H1 (cell line): Measurements from ENCODE around the gene VPS9D1. TPM values are rescaled to one million over a fixed set of nuclear protein-coding genes. Genes with fewer than 3 reads are reported as not detected.

ENCODE experiments used
- CTCF ChIA-PET: fragments of 300-600 bp; sonication (Branson Sonifier 250); formaldehyde crosslinking; loops from one replicate; lab custom pipeline; 2021; ENCODE audit not compliant: partially characterized antibody; lab: Charles Lee
- POLR2A ChIA-PET: fragments of 300-600 bp; sonication (Branson Sonifier 250); formaldehyde crosslinking; loops from one replicate; lab custom pipeline; 2021; ENCODE audit warnings: inconsistent platforms; ENCODE audit not compliant: partially characterized antibody; lab: Charles Lee
- DNase-seq, 2 experiments: peaks; one replicate each; pipeline versions ENCODE4 v3.0.0 to v3.0.0-alpha.2; 2010 to 2022; ENCODE audit warnings: low spot score in 2 of 2, low read depth in 1 of 2, mixed read lengths in 1 of 2
- FAIRE-seq: peaks from 2 replicates; lab custom pipeline; 2011; peaks lifted over from hg19 to GRCh38; lab: Jason Lieb, UNC
- H2AFZ ChIP-seq: 2 replicates; pipeline ENCODE4 v1.8.1; 2012; ENCODE audit warnings: low read length, inconsistent platforms
- H2AK5ac ChIP-seq: 2 replicates; pipeline ENCODE4 v1.6.1; 2013; ENCODE audit warnings: low read depth, low read length
- H2BK120ac ChIP-seq: replicated peaks from 2 replicates; pipeline ENCODE3; 2013; ENCODE audit warnings: low read depth, low read length, inconsistent platforms
- H2BK12ac ChIP-seq: 2 replicates; pipeline ENCODE4 v1.6.1; 2013; ENCODE audit warnings: low read depth, low read length
- H2BK15ac ChIP-seq: 2 replicates; pipeline ENCODE4 v1.6.1; 2013; ENCODE audit warnings: low read length
- H2BK20ac ChIP-seq: 2 replicates; pipeline ENCODE4 v1.6.1; 2013; ENCODE audit warnings: low read length
- H2BK5ac ChIP-seq: 2 replicates; pipeline ENCODE4 v1.6.1; 2013; ENCODE audit warnings: low read depth, low read length
- H3K14ac ChIP-seq: 2 replicates; pipeline ENCODE4 v1.6.1; 2013; ENCODE audit warnings: inconsistent platforms; ENCODE audit not compliant: insufficient read length
- H3K18ac ChIP-seq: 2 replicates; pipeline ENCODE4 v1.6.1; 2013; ENCODE audit warnings: low read length; ENCODE audit errors: extremely low read depth
- H3K23ac ChIP-seq: 2 replicates; pipeline ENCODE4 v1.6.1; 2013; ENCODE audit warnings: inconsistent platforms; ENCODE audit not compliant: insufficient read length
- H3K23me2 ChIP-seq: 2 replicates; pipeline ENCODE4 v1.6.1; 2013; ENCODE audit warnings: low read depth, low read length
- H3K27ac ChIP-seq: 2 replicates; pipeline ENCODE4 v1.6.1; 2011; ENCODE audit warnings: low read depth, low read length, inconsistent platforms
- H3K27me3 ChIP-seq, 4 experiments: replicated peaks in 1 of 4; 1 replicate in 1 of 4; 2 replicates in 3 of 4; pipeline versions ENCODE4 v1.6.1 to v1.8.1; 2011 to 2013; ENCODE audit warnings: low read length in 3 of 4, mild to moderate bottlenecking in 3 of 4, inconsistent platforms in 2 of 4, mixed read lengths in 2 of 4, moderate library complexity in 1 of 4; ENCODE audit not compliant: control insufficient read depth in 3 of 4, insufficient read depth in 3 of 4; ENCODE audit errors: extremely low read depth in 1 of 4
- H3K36me3 ChIP-seq, 4 experiments: 2 replicates each; pipeline versions ENCODE4 v1.6.1 to v1.8.1; 2011 to 2013; ENCODE audit warnings: mild to moderate bottlenecking in 4 of 4, low read length in 3 of 4, moderate library complexity in 2 of 4, control low read depth in 1 of 4, inconsistent platforms in 1 of 4; ENCODE audit not compliant: insufficient read depth in 4 of 4, control insufficient read depth in 2 of 4
- H3K4ac ChIP-seq: replicated peaks from 2 replicates; pipeline ENCODE3; 2013; ENCODE audit warnings: low read length, low read depth, mixed read lengths, inconsistent platforms; ENCODE audit not compliant: insufficient read length
- H3K4me1 ChIP-seq, 4 experiments: replicated peaks in 1 of 4; 1 replicate in 1 of 4; 2 replicates in 3 of 4; pipeline versions ENCODE4 v1.6.1 to v1.8.1; 2011 to 2013; ENCODE audit warnings: low read length in 3 of 4, inconsistent platforms in 2 of 4, mixed read lengths in 1 of 4; ENCODE audit not compliant: insufficient read depth in 4 of 4, control insufficient read depth in 3 of 4
- H3K4me2 ChIP-seq, 2 experiments: 2 replicates each; pipeline versions ENCODE4 v1.6.1 to v1.8.1; 2011 to 2013; ENCODE audit warnings: low read depth in 2 of 2, low read length in 2 of 2, control low read depth in 1 of 2, inconsistent platforms in 1 of 2, mild to moderate bottlenecking in 1 of 2; ENCODE audit not compliant: insufficient read depth in 1 of 2
- H3K4me3 ChIP-seq, 4 experiments: fragments of 200-600, 300-600 bp in 1 of 4; sonication (generic), shearing (Covaris generic), sonication (Bioruptor Twin) in 1 of 4; 2 replicates each; pipeline versions ENCODE4 v1.5.1 to v1.8.1; 2011 to 2016; ENCODE audit warnings: low read length in 4 of 4, low read depth in 3 of 4, control low read depth in 2 of 4, inconsistent platforms in 2 of 4, mild to moderate bottlenecking in 2 of 4, mixed read lengths in 1 of 4, moderate library complexity in 1 of 4; ENCODE audit not compliant: insufficient read depth in 2 of 4; ENCODE audit errors: extremely low read depth in 1 of 4
- H3K56ac ChIP-seq: replicated peaks from 2 replicates; pipeline ENCODE3; 2013; ENCODE audit warnings: low read depth, mild to moderate bottlenecking, mixed read lengths, low read length, inconsistent platforms; ENCODE audit not compliant: insufficient read length
- H3K79me1 ChIP-seq: 2 replicates; pipeline ENCODE4 v1.6.1; 2013; ENCODE audit warnings: low read depth, low read length, control low read depth
- H3K79me2 ChIP-seq, 2 experiments: 2 replicates each; pipeline versions ENCODE4 v1.6.1 to v1.8.1; 2012 to 2013; ENCODE audit warnings: low read length in 2 of 2, mild to moderate bottlenecking in 2 of 2, inconsistent platforms in 1 of 2; ENCODE audit not compliant: insufficient read depth in 2 of 2, control insufficient read depth in 1 of 2
- H3K9ac ChIP-seq, 4 experiments: replicated peaks in 1 of 4; 1 replicate in 1 of 4; 2 replicates in 3 of 4; pipeline versions ENCODE4 v1.6.1 to v1.8.1; 2011 to 2013; ENCODE audit warnings: low read depth in 3 of 4, low read length in 3 of 4, control low read depth in 2 of 4, mild to moderate bottlenecking in 2 of 4, moderate library complexity in 2 of 4, inconsistent platforms in 1 of 4; ENCODE audit errors: extremely low read depth in 1 of 4
- H3K9me3 ChIP-seq, 2 experiments: 2 replicates each; pipeline versions ENCODE4 v1.6.1 to v1.8.1; 2012 to 2013; ENCODE audit warnings: mild to moderate bottlenecking in 2 of 2, moderate library complexity in 2 of 2, control low read depth in 1 of 2, inconsistent platforms in 1 of 2, low read depth in 1 of 2, low read length in 1 of 2, mixed read lengths in 1 of 2; ENCODE audit not compliant: insufficient read depth in 2 of 2
- H4K20me1 ChIP-seq, 2 experiments: replicated peaks in 1 of 2; 2 replicates each; pipeline versions ENCODE3 to v1.8.1; 2011 to 2013; ENCODE audit warnings: inconsistent platforms in 2 of 2, low read length in 2 of 2, mild to moderate bottlenecking in 1 of 2; ENCODE audit not compliant: insufficient read depth in 2 of 2, control insufficient read depth in 1 of 2
- H4K5ac ChIP-seq: 2 replicates; pipeline ENCODE4 v1.6.1; 2013; ENCODE audit warnings: low read length, low read depth, mixed read lengths, inconsistent platforms; ENCODE audit not compliant: insufficient read length
- H4K8ac ChIP-seq: 2 replicates; pipeline ENCODE4 v1.8.0; 2013; ENCODE audit warnings: mild to moderate bottlenecking, moderate library complexity, low read length, inconsistent platforms; ENCODE audit not compliant: insufficient read depth; ENCODE audit errors: extremely low read depth
- H4K91ac ChIP-seq: replicated peaks from 2 replicates; pipeline ENCODE3; 2013; ENCODE audit warnings: low read length, mixed read lengths, inconsistent platforms; ENCODE audit not compliant: insufficient read length
- CREB1 ChIP-seq: IDR thresholded peaks from 2 replicates; pipeline ENCODE4 v1.6.1; 2012; ENCODE audit warnings: inconsistent platforms
- POLR2A ChIP-seq, 2 experiments: IDR thresholded peaks; 1 replicate in 1 of 2; 2 replicates in 1 of 2; pipeline ENCODE4 v1.6.1; 2011; ENCODE audit warnings: low read depth in 2 of 2, low read length in 2 of 2, mild to moderate bottlenecking in 2 of 2; ENCODE audit errors: control extremely low read depth in 1 of 2
- POLR2AphosphoS5 ChIP-seq: IDR thresholded peaks from 2 replicates; pipeline ENCODE4 v1.6.1; 2011; ENCODE audit warnings: low read depth, low read length
- WGBS, 2 experiments: shearing (Covaris generic) in 1 of 2; methylation state at CpG; one replicate each; pipeline versions ENCODE4 v1.1.6 to v1.1.7; 2013 to 2015; ENCODE audit warnings: low lambda C conversion rate in 2 of 2, mixed read lengths in 2 of 2, inconsistent platforms in 1 of 2, low coverage in 1 of 2, missing lambda C conversion rate in 1 of 2; ENCODE audit not compliant: insufficient replicate concordance in 2 of 2, insufficient coverage in 1 of 2, insufficient read length in 1 of 2; ENCODE audit errors: extremely low coverage in 1 of 2, missing lambda C conversion rate in 1 of 2; 5-methylcytosine and 5-hydroxymethylcytosine counted together
- polyA plus RNA-seq, 7 experiments: library from polyadenylated mRNA; depleted of rRNA in 3 of 7; stranded (reverse) in 5 of 7; unstranded in 2 of 7; fragments of >200 nt in 5 of 7; fragments of 200-250 nt in 2 of 7; gene quantifications; 1 replicate in 5 of 7; 2 replicates in 1 of 7; 4 replicates in 1 of 7; pipeline versions ENCODE4 v1.2.1 to v1.2.3, GENCODE V29; 2011 to 2013; ENCODE audit warnings: missing spikeins in 2 of 7, mixed read lengths in 2 of 7
- total RNA-seq: library from RNA; stranded (reverse); fragmentation: NEBNext Ultra II Directional; extraction: Animal tissue kit (Norgen Biotek cat#: 25700); gene quantifications from 2 replicates; pipeline ENCODE4 v1.2.1, GENCODE V29; 2021

Gene VPS9D1
- total and polyA plus RNA-seq, 2 of the 8 experiments (the other 6 are each of a cell fraction or from before 2014, with no cell fraction given), result 2.9 to 5.4 TPM

DNA sequence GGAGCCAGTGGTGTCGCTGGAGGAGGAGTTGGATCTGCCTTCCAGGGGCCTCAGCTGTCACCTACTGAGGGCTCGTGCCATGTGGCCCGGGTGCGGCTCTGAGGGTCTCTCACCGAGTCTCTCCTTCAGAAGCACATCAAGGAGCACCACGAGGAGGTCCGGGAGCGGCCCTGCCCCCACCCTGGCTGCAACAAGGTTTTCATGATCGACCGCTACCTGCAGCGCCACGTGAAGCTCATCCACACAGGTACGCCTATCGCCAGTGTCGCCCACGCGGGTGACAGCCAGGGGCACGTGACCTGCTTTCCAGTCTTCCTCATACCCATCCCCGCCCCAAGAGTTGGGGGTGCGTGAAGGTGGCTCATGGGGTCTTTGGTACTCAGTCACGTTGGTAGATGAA, 13.1 kb upstream of the VPS9D1 start:
- H4K91ac ChIP-seq, result no peak overlapping the region
- H3K9me3 ChIP-seq, result no peaks in the 10 kb centered on the region
- no peak overlapping the region for H3K23ac ChIP-seq
- no peaks in the 10 kb centered on the region for H3K79me2 ChIP-seq
- peaks cover 0 to 6% (median 1%) of the 10 kb centered on the region in 4 experiments; a peak in 4 of 7 replicates for H3K4me1 ChIP-seq
- H3K4ac ChIP-seq, result no peak overlapping the region
- no peak overlapping the region for H3K9ac ChIP-seq
- FAIRE-seq (no peak), DNase-seq (no peak)
- no peak overlapping the region for H3K4me3 ChIP-seq
- H3K79me1 ChIP-seq, result no peaks in the 10 kb centered on the region
- H3K14ac ChIP-seq, result no peak overlapping the region
- no peak overlapping the region for H2AFZ ChIP-seq
- H2AK5ac ChIP-seq, result no peak overlapping the region
- no peak overlapping the region for H2BK15ac ChIP-seq
- peaks cover 2 to 7% of the 10 kb centered on the region in 2 experiments for H4K20me1 ChIP-seq
- peaks cover 12 to 29% (median 22%) of the 10 kb centered on the region in 4 experiments for H3K36me3 ChIP-seq
- TF ChIP-seq POLR2AphosphoS5 (0 out of 2 replicates have a peak, but pooled peaks have one; percentile 14), POLR2A (IDR thresholded peaks at IDR 0.05; ENCODE audit: control extremely low read depth in 1 of 2, low read depth in 2 of 2, low read length in 2 of 2) (0 out of 3 replicates have a peak, but pooled peaks of 1 of the 2 experiments have one; percentile 42), CREB1 (no peak)
- H3K23me2 ChIP-seq, result no peaks in the 10 kb centered on the region
- CTCF ChIA-PET, result interaction anchor here (1.1 kb wide), 3 partner anchors 10 to 109 kb away, joined by 3 to 5 read pairs (median 3); no protein-coding TSS in a partner anchor
- no peak overlapping the region for H2BK120ac ChIP-seq
- no peak overlapping the region for H3K27ac ChIP-seq
- no peaks in the 10 kb centered on the region for H3K27me3 ChIP-seq
- H3K56ac ChIP-seq, result no peak overlapping the region
- H3K4me2 ChIP-seq, result no peak overlapping the region
- H2BK20ac ChIP-seq, result no peak overlapping the region
- WGBS, 2 experiments, result 82% methylated on average over 21 of the region's 21 CpGs; no CpG with 5 or more reads in 1 of the 2 experiments
- no peak overlapping the region for H2BK5ac ChIP-seq
- POLR2A ChIA-PET, result interaction anchor here (0.6 to 16.1 kb wide), 8 partner anchors 10 to 83 kb away, joined by 3 to 193 read pairs (median 4); partner anchors contain the start of gene VPS9D1
- H4K5ac ChIP-seq, result no peak overlapping the region
- no peak overlapping the region for H2BK12ac ChIP-seq
- no peak overlapping the region for H4K8ac ChIP-seq
- H3K18ac ChIP-seq, result no peak overlapping the region
